SH-SY5Y (cell line): ENCODE measurements around the gene PI4K2A.

Experiments
- GATA2 ChIP-seq: IDR thresholded peaks from 2 replicates; pipeline ENCODE4 v1.6.1; 2011; ENCODE audit warnings: mild to moderate bottlenecking, low read depth, low read length
- GATA3 ChIP-seq: IDR thresholded peaks from 2 replicates; pipeline ENCODE4 v1.6.1; 2011; ENCODE audit warnings: low read depth, mild to moderate bottlenecking, low read length, moderate library complexity

- TF ChIP-seq GATA2 (no peak), GATA3 (no peak)
Measured at GRCh38 chr10:97711640-97712572, 71.4 kb downstream of the PI4K2A start.
